Spleen (tissue), 7 donors: ENCODE measurements around the gene ZNF75A.

Source experiments
- CTCF ChIP-seq, 11 experiments: fragments of 200-600 bp in 7 of 11; fragments of 450-650 bp in 4 of 11; sonication (generic) in 4 of 11; IDR thresholded peaks in 8 of 11; conservative IDR thresholded peaks in 3 of 11; 1 replicate in 7 of 11; 2 replicates in 4 of 11; pipeline versions ENCODE4 v1.4.0 to v1.8.0; 2016 to 2021; ENCODE audit warnings: antibody characterized with exemption in 11 of 11, inconsistent platforms in 4 of 11, mild to moderate bottlenecking in 1 of 11
- POLR2A ChIP-seq, 3 donors: fragments of 450-650 bp; IDR thresholded peaks; one replicate each; pipeline ENCODE4 v1.5.1; 2017; ENCODE audit warnings: antibody characterized with exemption in 3 of 3, mild to moderate bottlenecking in 1 of 3
- POLR2AphosphoS5 ChIP-seq, 3 donors: sonication (generic); formaldehyde crosslinking; IDR thresholded peaks; one replicate each; pipeline ENCODE4 v1.5.1; 2017; ENCODE audit warnings: antibody characterized with exemption in 3 of 3
- donor health status: DM: no; HTN: no; CAD: no; lungs with moderate emphysema.
- donor health status: DM: no; HTN: no; CAD: no.
- donor health status: DM: no; HTN: no; CAD: no.

- TF ChIP-seq CTCF (IDR thresholded peaks at IDR 0.05 in 8 of 11, conservative IDR thresholded peaks at IDR 0.05 in 3 of 11) = no peak
- TF ChIP-seq POLR2A (IDR thresholded peaks at IDR 0.05) = no peak
- no peak for TF ChIP-seq POLR2AphosphoS5 (IDR thresholded peaks at IDR 0.05)
These were observed 50.3 kb downstream of the ZNF75A start, which contains the start of gene OR2C1 for GRCh38 chr16:3355589-3355988.
